SU-DHL-6 (cell line): ENCODE measurements around the gene ATP6V0E2.

Source experiments
- H2AFZ ChIP-seq: fragments of 200-600 bp; sonication (generic); 2 replicates; pipeline ENCODE4 v1.6.1; 2014; ENCODE audit warnings: low read depth, mild to moderate bottlenecking, moderate library complexity, mixed read lengths, antibody characterized with exemption, low read length; ENCODE audit not compliant: severe bottlenecking
- H3F3A ChIP-seq: fragments of 200-600 bp; shearing (Covaris generic); 2 replicates; pipeline ENCODE4 v1.6.0; 2016; ENCODE audit warnings: antibody characterized with exemption, mild to moderate bottlenecking; ENCODE audit not compliant: insufficient read depth
- H3K27ac ChIP-seq: fragments of 200-600 bp; sonication (generic); 2 replicates; pipeline ENCODE4 v1.5.1; 2016; ENCODE audit warnings: low read depth, mild to moderate bottlenecking, low read length, moderate library complexity, mixed read lengths
- H3K27me3 ChIP-seq: fragments of 200-600 bp; sonication (generic), shearing (Covaris generic); 2 replicates; pipeline ENCODE4 v1.6.0; 2014; ENCODE audit warnings: mild to moderate bottlenecking, low read length
- H3K36me3 ChIP-seq: fragments of 200-600 bp; sonication (generic); 2 replicates; pipeline ENCODE4 v1.6.1; 2014; ENCODE audit warnings: mild to moderate bottlenecking, low read length, mixed read lengths
- H3K4me2 ChIP-seq: fragments of 300-600, 200-600 bp; shearing (Covaris generic), sonication (generic); 2 replicates; pipeline ENCODE4 v1.6.0; 2014; ENCODE audit warnings: low read length, low read depth, mild to moderate bottlenecking; ENCODE audit not compliant: poor library complexity, severe bottlenecking
- H3K4me3 ChIP-seq: fragments of 200-600 bp; sonication (generic); 2 replicates; pipeline ENCODE4 v1.5.1; 2014; ENCODE audit warnings: antibody characterized with exemption, low read length, mild to moderate bottlenecking, mixed read lengths; ENCODE audit not compliant: insufficient read depth, poor library complexity, severe bottlenecking
- H3K79me2 ChIP-seq: fragments of 200-600 bp; sonication (generic); 2 replicates; pipeline ENCODE4 v1.6.1; 2014; ENCODE audit warnings: mild to moderate bottlenecking, low read length, moderate library complexity; ENCODE audit not compliant: insufficient read depth
- H3K9ac ChIP-seq: fragments of 200-600 bp; sonication (generic); 2 replicates; pipeline ENCODE4 v1.7.0; 2014; ENCODE audit warnings: mild to moderate bottlenecking, low read length
- H3K9me2 ChIP-seq: fragments of 200-600 bp; sonication (generic); replicated peaks from 2 replicates; pipeline ENCODE4 v1.6.1; 2014; ENCODE audit warnings: low read length; ENCODE audit not compliant: insufficient read depth
- H3K9me3 ChIP-seq: fragments of 200-600 bp; sonication (generic); 2 replicates; pipeline ENCODE4 v1.6.1; 2014; ENCODE audit warnings: low read length, mixed read lengths; ENCODE audit not compliant: insufficient read depth
- H4K20me1 ChIP-seq: fragments of 200-600 bp; sonication (generic); 2 replicates; pipeline ENCODE4 v1.6.1; 2014; ENCODE audit warnings: low read depth, mild to moderate bottlenecking, antibody characterized with exemption, low read length, moderate library complexity, mixed read lengths
- EZH2phosphoT487 ChIP-seq: fragments of 200-600 bp; sonication (generic), shearing (Covaris generic); conservative IDR thresholded peaks from 2 replicates; pipeline ENCODE4 v1.6.1; 2018; ENCODE audit warnings: mild to moderate bottlenecking, antibody characterized with exemption, low read length, moderate library complexity, mixed read lengths
- TF ChIP-seq, protein P1 (sequence below): fragments of 200-600 bp; sonication (generic); IDR thresholded peaks from one replicate; pipeline ENCODE4 v1.5.1; 2017; ENCODE audit warnings: antibody characterized with exemption, mild to moderate bottlenecking, low read length, moderate library complexity; ENCODE audit not compliant: insufficient read depth, poor library complexity, severe bottlenecking

ATP6V0E2 gene

DNA sequence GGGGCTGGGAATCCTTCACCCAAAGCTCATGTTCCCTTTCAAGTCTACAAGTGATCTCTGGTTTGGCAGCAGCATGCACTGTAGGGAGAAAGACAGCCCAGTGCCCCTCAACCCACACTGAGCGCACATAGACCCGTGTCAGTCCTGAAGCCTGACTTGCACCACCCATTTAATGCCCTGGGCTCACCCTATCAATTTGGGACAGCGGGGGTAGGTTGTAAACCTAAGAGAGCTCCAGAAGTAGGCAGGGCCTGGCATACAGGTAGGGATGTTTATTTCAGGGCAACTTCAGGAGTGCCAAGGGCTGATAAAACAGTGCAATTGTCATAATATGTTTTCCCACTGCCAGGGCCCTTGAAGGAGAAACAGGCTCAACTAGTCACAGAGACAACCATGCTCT lies 3.5 kb upstream of the ATP6V0E2 start:
- Histone ChIP-seq H3K4me2 (no peak overlapping the region), H4K20me1 (no peaks in the 10 kb centered on the region), H2AFZ (no peak overlapping the region), H3K27ac (no peak overlapping the region), H3K9me3 (no peaks in the 10 kb centered on the region), H3K79me2 (no peaks in the 10 kb centered on the region), H3F3A (no peaks in the 10 kb centered on the region), H3K4me3 (no peak overlapping the region), H3K36me3 (no peaks in the 10 kb centered on the region), H3K9me2 (no peaks in the 10 kb centered on the region), H3K9ac (no peak overlapping the region), H3K27me3 (no peaks in the 10 kb centered on the region)
- no peak for TF ChIP-seq EZH2phosphoT487
- TF ChIP-seq, protein P1, sequence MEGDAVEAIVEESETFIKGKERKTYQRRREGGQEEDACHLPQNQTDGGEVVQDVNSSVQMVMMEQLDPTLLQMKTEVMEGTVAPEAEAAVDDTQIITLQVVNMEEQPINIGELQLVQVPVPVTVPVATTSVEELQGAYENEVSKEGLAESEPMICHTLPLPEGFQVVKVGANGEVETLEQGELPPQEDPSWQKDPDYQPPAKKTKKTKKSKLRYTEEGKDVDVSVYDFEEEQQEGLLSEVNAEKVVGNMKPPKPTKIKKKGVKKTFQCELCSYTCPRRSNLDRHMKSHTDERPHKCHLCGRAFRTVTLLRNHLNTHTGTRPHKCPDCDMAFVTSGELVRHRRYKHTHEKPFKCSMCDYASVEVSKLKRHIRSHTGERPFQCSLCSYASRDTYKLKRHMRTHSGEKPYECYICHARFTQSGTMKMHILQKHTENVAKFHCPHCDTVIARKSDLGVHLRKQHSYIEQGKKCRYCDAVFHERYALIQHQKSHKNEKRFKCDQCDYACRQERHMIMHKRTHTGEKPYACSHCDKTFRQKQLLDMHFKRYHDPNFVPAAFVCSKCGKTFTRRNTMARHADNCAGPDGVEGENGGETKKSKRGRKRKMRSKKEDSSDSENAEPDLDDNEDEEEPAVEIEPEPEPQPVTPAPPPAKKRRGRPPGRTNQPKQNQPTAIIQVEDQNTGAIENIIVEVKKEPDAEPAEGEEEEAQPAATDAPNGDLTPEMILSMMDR, result no peak

DNA sequence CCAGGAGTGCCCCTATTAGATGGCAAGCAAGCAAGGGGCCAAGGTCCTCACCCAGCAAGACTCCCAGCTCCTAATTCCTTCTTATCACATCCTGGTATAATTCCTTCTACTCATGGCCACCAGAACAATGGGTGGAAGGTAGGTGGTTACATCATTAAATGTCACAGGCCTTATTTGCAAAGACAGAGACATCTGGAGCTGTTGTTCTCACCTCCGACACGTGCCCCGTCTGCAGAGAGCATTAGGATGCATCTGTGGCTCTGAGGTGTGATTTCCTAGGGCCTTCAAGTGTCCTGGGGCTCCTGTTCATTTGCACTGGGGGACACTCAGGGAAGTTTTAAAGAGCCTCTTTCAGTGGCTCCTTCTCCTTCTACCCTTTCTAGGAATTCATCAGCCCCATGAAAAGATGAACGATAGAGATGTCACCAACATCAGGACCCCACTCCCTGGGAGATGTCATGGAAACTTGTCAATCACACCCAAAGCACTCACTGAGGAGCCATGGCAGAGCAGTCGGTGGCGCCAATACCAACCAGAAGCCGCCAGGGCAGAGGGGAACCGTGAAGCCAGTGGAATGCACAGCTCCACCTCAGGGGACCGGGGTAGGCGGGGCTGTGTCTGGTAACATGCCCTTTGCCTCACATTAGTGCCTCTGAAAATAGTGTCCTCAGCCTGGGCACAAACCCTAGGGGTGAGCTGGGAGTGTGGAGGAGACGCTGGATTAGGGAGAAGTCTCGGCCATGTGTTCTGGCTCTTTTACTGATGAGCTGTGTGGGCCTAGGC lies 2.9 kb upstream of the ATP6V0E2 start:
- TF ChIP-seq EZH2phosphoT487, result no peak
- TF ChIP-seq, protein P1, result no peak
- Histone ChIP-seq H3K4me3 (no peak overlapping the region), H3K27ac (no peak overlapping the region), H3K27me3 (no peaks in the 10 kb centered on the region), H3K36me3 (no peaks in the 10 kb centered on the region), H4K20me1 (no peaks in the 10 kb centered on the region), H3K79me2 (no peaks in the 10 kb centered on the region), H3F3A (no peaks in the 10 kb centered on the region), H3K9me2 (no peaks in the 10 kb centered on the region), H3K4me2 (no peak overlapping the region), H2AFZ (no peak overlapping the region), H3K9me3 (no peaks in the 10 kb centered on the region), H3K9ac (no peak overlapping the region)

DNA sequence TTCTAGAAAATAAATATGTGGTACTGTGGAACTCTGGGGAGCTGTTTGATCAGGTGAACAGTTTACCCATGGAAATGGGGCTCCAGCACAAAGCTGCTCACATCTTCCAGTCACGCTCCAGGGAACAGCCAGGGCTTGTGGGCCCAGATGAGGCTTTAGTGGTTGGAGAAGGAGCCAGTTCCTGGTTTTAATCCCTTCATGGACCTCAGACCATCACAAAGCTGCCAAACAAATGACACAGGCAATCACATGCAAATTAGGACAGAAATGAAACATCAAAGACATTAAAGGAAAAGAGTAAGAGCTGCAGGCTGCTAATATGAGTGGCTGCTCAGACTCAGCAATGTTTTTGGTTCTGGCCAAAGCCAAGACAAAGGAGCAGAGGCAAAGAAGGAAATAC lies 2.2 kb upstream of the ATP6V0E2 start:
- H4K20me1 ChIP-seq, result no peaks in the 10 kb centered on the region
- H3K4me2 ChIP-seq, result no peak overlapping the region
- no peaks in the 10 kb centered on the region for H3K9me2 ChIP-seq
- H3K4me3 ChIP-seq, result no peak overlapping the region
- no peaks in the 10 kb centered on the region for H3K36me3 ChIP-seq
- H2AFZ ChIP-seq, result no peak overlapping the region
- H3K27me3 ChIP-seq, result no peaks in the 10 kb centered on the region
- H3K9me3 ChIP-seq, result no peaks in the 10 kb centered on the region
- no peak overlapping the region for H3K27ac ChIP-seq
- TF ChIP-seq, protein P1, result no peak
- no peak for TF ChIP-seq EZH2phosphoT487
- no peaks in the 10 kb centered on the region for H3F3A ChIP-seq
- H3K79me2 ChIP-seq, result no peaks in the 10 kb centered on the region
- H3K9ac ChIP-seq, result no peak overlapping the region
